CD8-positive, alpha-beta memory T cell (primary cell): ENCODE measurements around the gene GOLGA7B. TPM values are rescaled to one million over a fixed set of nuclear protein-coding genes. Genes with fewer than 3 reads are reported as not detected.
A peak's percentile ranks its signal among the peaks of the same experiment; 100 is the strongest.

ENCODE experiments used
- CTCF ChIA-PET: fragments of 350-600 bp; sonication (Branson Sonifier 250); formaldehyde crosslinking; loops from one replicate; lab custom pipeline; 2021; ENCODE audit warnings: antibody characterized with exemption; lab: Charles Lee
- POLR2A ChIA-PET: fragments of 350-600 bp; sonication (Branson Sonifier 250); formaldehyde crosslinking; loops from one replicate; lab custom pipeline; 2021; ENCODE audit warnings: antibody characterized with exemption; lab: Charles Lee
- DNase-seq, 5 donors: peaks; one replicate each; pipeline versions ENCODE4 v3.0.0 to v3.0.0-alpha.2; 2020 to 2022; ENCODE audit warnings: mixed read lengths in 1 of 5
- H3K27ac ChIP-seq: one replicate; pipeline ENCODE4 v1.7.0; 2013; ENCODE audit warnings: low read depth, mild to moderate bottlenecking, low read length, moderate library complexity
- H3K27me3 ChIP-seq: 2 replicates; pipeline ENCODE4 v1.7.0; 2013; ENCODE audit warnings: low read length, mild to moderate bottlenecking; ENCODE audit not compliant: insufficient read depth, poor library complexity, severe bottlenecking
- H3K36me3 ChIP-seq: 2 replicates; pipeline ENCODE4 v1.7.0; 2013; ENCODE audit warnings: mild to moderate bottlenecking, low read length, moderate library complexity; ENCODE audit not compliant: insufficient read depth
- H3K4me1 ChIP-seq: 2 replicates; pipeline ENCODE4 v1.7.0; 2013; ENCODE audit warnings: mild to moderate bottlenecking, low read length, moderate library complexity; ENCODE audit not compliant: insufficient read depth
- H3K4me3 ChIP-seq: 2 replicates; pipeline ENCODE4 v1.7.0; 2013; ENCODE audit warnings: mild to moderate bottlenecking, low read length
- H3K9me3 ChIP-seq: 2 replicates; pipeline ENCODE4 v1.7.0; 2013; ENCODE audit warnings: mild to moderate bottlenecking, low read length
- H3K27ac Mint-ChIP-seq, 8 donors: one replicate each; pipeline ENCODE4 v1.8.0; 2020 to 2021; ENCODE audit warnings: mixed read lengths in 8 of 8, mild to moderate bottlenecking in 6 of 8, inconsistent platforms in 3 of 8, moderate library complexity in 3 of 8
- H3K27me3 Mint-ChIP-seq, 2 donors: one replicate each; pipeline ENCODE4 v1.8.0; 2020 to 2021; ENCODE audit warnings: mixed read lengths in 2 of 2, mild to moderate bottlenecking in 1 of 2, moderate library complexity in 1 of 2
- H3K36me3 Mint-ChIP-seq, 3 donors: one replicate each; pipeline ENCODE4 v1.8.0; 2020 to 2021; ENCODE audit warnings: mixed read lengths in 3 of 3, inconsistent platforms in 1 of 3, mild to moderate bottlenecking in 1 of 3
- H3K4me1 Mint-ChIP-seq, 3 donors: one replicate each; pipeline ENCODE4 v1.8.0; 2020 to 2021; ENCODE audit warnings: mixed read lengths in 3 of 3, inconsistent platforms in 1 of 3, mild to moderate bottlenecking in 1 of 3
- H3K4me3 Mint-ChIP-seq, 7 donors: one replicate each; pipeline ENCODE4 v1.8.0; 2020 to 2021; ENCODE audit warnings: mixed read lengths in 7 of 7, mild to moderate bottlenecking in 6 of 7, moderate library complexity in 4 of 7, inconsistent platforms in 2 of 7
- H3K9me3 Mint-ChIP-seq, 5 donors: one replicate each; pipeline ENCODE4 v1.8.0; 2020 to 2022; ENCODE audit warnings: mixed read lengths in 5 of 5, mild to moderate bottlenecking in 3 of 5, moderate library complexity in 2 of 5, inconsistent platforms in 1 of 5
- polyA plus RNA-seq: library from polyadenylated mRNA; unstranded; fragments of 300-500 nt; fragmentation: Illumina TruSeq; gene quantifications from one replicate; pipeline ENCODE4 v1.2.3, GENCODE V29; 2021
- total RNA-seq, 2 experiments: library from RNA; stranded (reverse); gene quantifications; one replicate each; pipeline ENCODE4 v1.2.3, GENCODE V29; 2021

Gene GOLGA7B
- total and polyA plus RNA-seq, 3 experiments from 2014 or later: 0.29 to 0.62 (median 0.44) TPM

DNA sequence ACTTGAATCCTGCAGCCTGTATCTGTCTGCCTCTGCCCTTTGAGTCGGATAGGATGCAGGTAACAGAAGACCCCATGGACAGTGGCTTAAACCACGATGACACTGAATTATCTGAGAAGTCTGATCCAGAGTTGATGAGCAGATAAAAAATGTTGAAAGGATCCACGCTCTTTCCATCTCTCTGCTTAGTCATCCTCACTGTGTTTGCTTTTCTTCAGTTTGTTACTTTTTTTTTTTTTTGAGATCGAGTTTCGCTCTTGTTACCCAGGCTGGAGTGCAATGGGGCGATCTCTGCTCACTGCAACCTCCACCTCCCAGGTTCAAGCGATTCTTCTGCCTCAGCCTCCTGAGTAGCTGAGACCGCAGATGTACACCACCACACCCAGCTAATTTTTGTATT, 36.9 kb upstream of the GOLGA7B start:
- Histone ChIP-seq H3K4me1 (no peaks in the 10 kb centered on the region), H3K9me3 (no peaks in the 10 kb centered on the region), H3K36me3 (no peaks in the 10 kb centered on the region), H3K27ac (no peak overlapping the region), H3K27me3 (no peaks in the 10 kb centered on the region), H3K4me3 (no peak overlapping the region)
- Mint-ChIP-seq H3K9me3 (no peaks in the 10 kb centered on the region), H3K4me3 (no peak overlapping the region), H3K27ac (peak overlapping the region in 1 of 8 donors; percentile 26), H3K4me1 (peaks cover 0 to 4% (median 3%) of the 10 kb centered on the region in 3 donors), H3K36me3 (no peaks in the 10 kb centered on the region), H3K27me3 (peaks cover 2 to 3% of the 10 kb centered on the region in 2 donors)
- POLR2A ChIA-PET: no interaction called here
- CTCF ChIA-PET: no interaction called here
- DNase-seq: no peak

DNA sequence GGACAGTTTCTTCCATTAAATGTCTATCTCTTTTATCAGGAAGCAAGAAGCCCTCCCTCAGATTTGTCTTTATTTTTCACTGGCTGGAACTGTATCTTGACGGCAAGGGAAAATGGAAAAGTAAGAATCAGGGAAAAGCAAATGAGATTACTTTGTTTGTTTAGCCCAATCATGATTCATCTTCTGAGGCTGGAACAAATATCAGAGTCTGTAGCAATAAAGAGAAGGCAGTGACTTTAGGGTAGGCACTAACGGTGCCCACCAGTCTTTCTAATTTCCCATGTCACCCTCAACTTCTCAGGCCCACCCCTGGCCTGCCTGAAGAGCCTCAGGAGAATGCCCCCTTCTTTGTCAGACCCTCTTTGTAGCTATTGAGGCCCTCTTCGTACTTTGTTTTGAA, 36.3 kb upstream of the GOLGA7B start:
- peaks cover 1 to 8% of the 10 kb centered on the region in 2 donors for H3K27me3 Mint-ChIP-seq
- CTCF ChIA-PET: no interaction called here
- H3K9me3 Mint-ChIP-seq: no peaks in the 10 kb centered on the region
- H3K27me3 ChIP-seq: no peaks in the 10 kb centered on the region
- H3K4me3 ChIP-seq: no peak overlapping the region
- peaks cover 0 to 4% (median 3%) of the 10 kb centered on the region in 3 donors for H3K4me1 Mint-ChIP-seq
- POLR2A ChIA-PET: no interaction called here
- H3K27ac Mint-ChIP-seq: no peak overlapping the region
- no peaks in the 10 kb centered on the region for H3K36me3 ChIP-seq
- H3K27ac ChIP-seq: no peak overlapping the region
- no peak for DNase-seq
- H3K9me3 ChIP-seq: no peaks in the 10 kb centered on the region
- peaks cover 0 to 4% (median 0%) of the 10 kb centered on the region in 3 donors for H3K36me3 Mint-ChIP-seq
- no peak overlapping the region for H3K4me3 Mint-ChIP-seq
- no peaks in the 10 kb centered on the region for H3K4me1 ChIP-seq

DNA sequence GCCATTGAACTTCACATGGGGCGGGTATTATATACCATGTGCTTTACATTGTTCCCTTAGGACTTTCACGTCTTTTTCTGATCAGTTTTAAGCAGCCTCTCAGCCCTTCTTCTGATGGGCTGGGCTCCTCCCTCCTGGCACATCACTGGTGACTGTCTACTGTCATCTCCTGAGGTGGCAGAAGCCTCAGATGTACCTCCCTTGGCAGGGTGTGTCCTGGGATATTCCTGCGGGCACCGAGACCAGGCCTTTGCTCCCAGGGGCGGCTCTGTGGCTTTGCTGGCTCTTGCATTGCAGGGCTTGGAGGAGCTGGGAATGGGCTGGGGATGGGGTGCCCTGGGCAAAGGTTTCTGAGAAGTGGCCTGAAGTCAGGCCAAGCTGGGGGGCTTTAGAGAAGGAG, 34.6 kb upstream of the GOLGA7B start:
- Histone ChIP-seq H3K36me3 (no peaks in the 10 kb centered on the region), H3K27ac (no peak overlapping the region), H3K4me1 (no peaks in the 10 kb centered on the region), H3K4me3 (no peak overlapping the region), H3K27me3 (no peaks in the 10 kb centered on the region), H3K9me3 (no peaks in the 10 kb centered on the region)
- peaks cover 0 to 4% (median 1%) of the 10 kb centered on the region in 3 donors for H3K36me3 Mint-ChIP-seq
- peaks cover 0 to 4% (median 3%) of the 10 kb centered on the region in 3 donors for H3K4me1 Mint-ChIP-seq
- H3K4me3 Mint-ChIP-seq: no peak overlapping the region
- no peak overlapping the region for H3K27ac Mint-ChIP-seq
- H3K9me3 Mint-ChIP-seq: no peaks in the 10 kb centered on the region
- peaks cover 0 to 11% of the 10 kb centered on the region in 2 donors for H3K27me3 Mint-ChIP-seq
- ChIA-PET POLR2A (no interaction called here), CTCF (interaction anchor here (0.9 kb wide), 1 partner anchor 23 kb away, joined by 3 read pairs; no protein-coding TSS in a partner anchor)
- no peak for DNase-seq

- ChIA-PET POLR2A (no interaction called here), CTCF (no interaction called here)
- no peak for DNase-seq
Measured at GRCh38 chr10:97816609-97817008, 33.0 kb upstream of the GOLGA7B start.

GRCh38 chr10:97818572-97818971, 31.1 kb upstream of the GOLGA7B start:
- no peak overlapping the region for H3K27ac Mint-ChIP-seq
- no peaks in the 10 kb centered on the region for H3K4me1 Mint-ChIP-seq
- peaks cover 0 to 4% (median 1%) of the 10 kb centered on the region in 3 donors for H3K36me3 Mint-ChIP-seq
- no peaks in the 10 kb centered on the region for H3K9me3 Mint-ChIP-seq
- H3K4me3 Mint-ChIP-seq: no peak overlapping the region
- no peaks in the 10 kb centered on the region for H3K4me1 ChIP-seq
- POLR2A ChIA-PET: no interaction called here
- no peak for DNase-seq
- no peaks in the 10 kb centered on the region for H3K36me3 ChIP-seq
- CTCF ChIA-PET: no interaction called here
- no peak overlapping the region for H3K27ac ChIP-seq
- H3K27me3 Mint-ChIP-seq: peaks cover 0 to 11% of the 10 kb centered on the region in 2 donors
- no peak overlapping the region for H3K4me3 ChIP-seq
- no peaks in the 10 kb centered on the region for H3K27me3 ChIP-seq
- H3K9me3 ChIP-seq: no peaks in the 10 kb centered on the region

More at GRCh38 chr10:97816609-97817008, 33.0 kb upstream of the GOLGA7B start:
- no peaks in the 10 kb centered on the region for H3K36me3 ChIP-seq
- H3K27me3 Mint-ChIP-seq: peaks cover 0 to 11% of the 10 kb centered on the region in 2 donors
- H3K36me3 Mint-ChIP-seq: peaks cover 0 to 4% (median 1%) of the 10 kb centered on the region in 3 donors
- H3K4me3 Mint-ChIP-seq: no peak overlapping the region
- no peaks in the 10 kb centered on the region for H3K27me3 ChIP-seq
- H3K27ac Mint-ChIP-seq: no peak overlapping the region
- no peaks in the 10 kb centered on the region for H3K9me3 ChIP-seq
- H3K4me1 Mint-ChIP-seq: peaks cover 0 to 4% (median 3%) of the 10 kb centered on the region in 3 donors
- H3K9me3 Mint-ChIP-seq: no peaks in the 10 kb centered on the region
- no peak overlapping the region for H3K4me3 ChIP-seq
- H3K4me1 ChIP-seq: no peaks in the 10 kb centered on the region
- H3K27ac ChIP-seq: no peak overlapping the region

GRCh38 chr10:97820096-97820704, 29.4 kb upstream of the GOLGA7B start:
- Histone ChIP-seq H3K36me3 (no peaks in the 10 kb centered on the region), H3K27ac (no peak overlapping the region), H3K27me3 (no peaks in the 10 kb centered on the region), H3K9me3 (no peaks in the 10 kb centered on the region), H3K4me1 (no peaks in the 10 kb centered on the region), H3K4me3 (no peak overlapping the region)
- Mint-ChIP-seq H3K4me3 (no peak overlapping the region), H3K9me3 (no peaks in the 10 kb centered on the region), H3K27me3 (peaks cover 0 to 11% of the 10 kb centered on the region in 2 donors), H3K4me1 (no peaks in the 10 kb centered on the region), H3K36me3 (peaks cover 0 to 4% (median 1%) of the 10 kb centered on the region in 3 donors), H3K27ac (peak overlapping the region in 1 of 8 donors; percentile 57)
- POLR2A ChIA-PET: no interaction called here
- CTCF ChIA-PET: no interaction called here
- DNase-seq: no peak

GRCh38 chr10:97821308-97822038, 28.2 kb upstream of the GOLGA7B start:
- Mint-ChIP-seq H3K4me1 (no peaks in the 10 kb centered on the region), H3K4me3 (no peak overlapping the region)
- POLR2A ChIA-PET: interaction anchor here (0.7 kb wide), 1 partner anchor 44 kb away, joined by 3 read pairs; no protein-coding TSS in a partner anchor

DNA sequence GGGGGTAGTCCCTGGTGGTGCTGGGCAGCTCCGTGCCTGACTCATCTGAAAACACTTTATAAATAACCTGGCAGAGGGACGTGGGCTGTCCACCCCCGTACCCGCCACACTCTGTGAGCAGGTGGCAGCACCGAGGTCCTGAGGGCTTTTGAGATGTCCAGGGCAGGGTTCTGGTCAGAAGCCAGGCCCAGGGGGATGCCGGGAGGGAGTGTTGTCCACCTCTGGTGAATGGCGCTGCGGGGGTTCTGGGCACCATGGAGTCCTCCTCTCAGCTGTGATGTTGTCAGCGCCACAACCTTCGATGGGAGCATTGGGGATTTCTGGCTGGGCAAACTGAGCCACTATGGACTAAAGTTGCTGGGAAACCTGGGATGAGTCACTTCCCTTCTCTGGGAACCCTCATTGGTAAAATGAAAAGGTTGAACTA, 27.4 kb upstream of the GOLGA7B start:
- no peaks in the 10 kb centered on the region for H3K4me1 Mint-ChIP-seq
- DNase-seq: no peak
- Histone ChIP-seq H3K4me3 (no peak overlapping the region), H3K36me3 (no peaks in the 10 kb centered on the region), H3K9me3 (no peaks in the 10 kb centered on the region), H3K27me3 (no peaks in the 10 kb centered on the region), H3K4me1 (no peaks in the 10 kb centered on the region), H3K27ac (no peak overlapping the region)
- no peak overlapping the region for H3K27ac Mint-ChIP-seq
- CTCF ChIA-PET: no interaction called here
- no peak overlapping the region for H3K4me3 Mint-ChIP-seq
- H3K9me3 Mint-ChIP-seq: no peaks in the 10 kb centered on the region
- peaks cover 0 to 4% (median 3%) of the 10 kb centered on the region in 3 donors for H3K36me3 Mint-ChIP-seq
- H3K27me3 Mint-ChIP-seq: peaks cover 2 to 11% of the 10 kb centered on the region in 2 donors
- POLR2A ChIA-PET: interaction anchor here (0.7 kb wide), 1 partner anchor 43 kb away, joined by 3 read pairs; no protein-coding TSS in a partner anchor

More at GRCh38 chr10:97821308-97822038, 28.2 kb upstream of the GOLGA7B start:
- H3K36me3 ChIP-seq: no peaks in the 10 kb centered on the region
- Mint-ChIP-seq H3K9me3 (no peaks in the 10 kb centered on the region), H3K27me3 (peaks cover 2 to 11% of the 10 kb centered on the region in 2 donors), H3K36me3 (peaks cover 0 to 4% (median 1%) of the 10 kb centered on the region in 3 donors), H3K27ac (no peak overlapping the region)
- H3K4me1 ChIP-seq: no peaks in the 10 kb centered on the region
- no peak overlapping the region for H3K27ac ChIP-seq
- CTCF ChIA-PET: no interaction called here
- no peaks in the 10 kb centered on the region for H3K9me3 ChIP-seq
- H3K4me3 ChIP-seq: no peak overlapping the region
- no peak for DNase-seq
- no peaks in the 10 kb centered on the region for H3K27me3 ChIP-seq
